ENCODE data around the gene CALD1.

CALD1 gene

GRCh38 chr7:134770676-134771075, 8.8 kb upstream of the CALD1 start:
- H3K27me3 ChIP-seq (ENCODE audit: insufficient read depth, low read length): no peaks in the 10 kb centered on the region
- no peaks in the 10 kb centered on the region for H3K9me3 ChIP-seq (ENCODE audit: low read length)
- no peak for TF ChIP-seq EZH2 (IDR thresholded peaks at IDR 0.05; ENCODE audit: borderline replicate concordance, low read length)
- no peak for TF ChIP-seq CTCF (IDR thresholded peaks at IDR 0.05; ENCODE audit: low read length)
- H3K9ac ChIP-seq (ENCODE audit: low read length): no peak overlapping the region
- no peak overlapping the region for H3K27ac ChIP-seq (ENCODE audit: low read depth, low read length, poor library complexity, severe bottlenecking)
- H3K9me2 ChIP-seq (ENCODE audit: low read depth, low read length): no peaks in the 10 kb centered on the region
- H3K4me3 ChIP-seq (ENCODE audit: low read depth, low read length, poor library complexity, severe bottlenecking): no peak overlapping the region
- no peaks in the 10 kb centered on the region for H4K20me1 ChIP-seq (ENCODE audit: insufficient read depth, low read length)
- H3K4me2 ChIP-seq (ENCODE audit: low read length): no peak overlapping the region
- H3K36me3 ChIP-seq (ENCODE audit: insufficient read depth, low read length): no peaks in the 10 kb centered on the region
- no peaks in the 10 kb centered on the region for H3F3A ChIP-seq (ENCODE audit: insufficient read depth, low read length)
- H3K4me1 ChIP-seq (ENCODE audit: insufficient read depth, low read length, severe bottlenecking): peaks cover 20% of the 10 kb centered on the region
- H2AFZ ChIP-seq (ENCODE audit: low read length): no peak overlapping the region
- H3K79me2 ChIP-seq (ENCODE audit: insufficient read depth, low read length): no peaks in the 10 kb centered on the region

- H3F3A ChIP-seq (ENCODE audit: insufficient read depth, low read length): no peaks in the 10 kb centered on the region
- H3K36me3 ChIP-seq (ENCODE audit: insufficient read depth, low read length): no peaks in the 10 kb centered on the region
- H3K27ac ChIP-seq (ENCODE audit: low read depth, low read length, poor library complexity, severe bottlenecking): no peak overlapping the region
- no peaks in the 10 kb centered on the region for H3K27me3 ChIP-seq (ENCODE audit: insufficient read depth, low read length)
- no peaks in the 10 kb centered on the region for H3K9me2 ChIP-seq (ENCODE audit: low read depth, low read length)
- no peaks in the 10 kb centered on the region for H3K79me2 ChIP-seq (ENCODE audit: insufficient read depth, low read length)
- H2AFZ ChIP-seq (ENCODE audit: low read length): no peak overlapping the region
- no peaks in the 10 kb centered on the region for H4K20me1 ChIP-seq (ENCODE audit: insufficient read depth, low read length)
- peaks cover 20% of the 10 kb centered on the region for H3K4me1 ChIP-seq (ENCODE audit: insufficient read depth, low read length, severe bottlenecking)
- no peak overlapping the region for H3K4me2 ChIP-seq (ENCODE audit: low read length)
- no peak overlapping the region for H3K9ac ChIP-seq (ENCODE audit: low read length)
- H3K4me3 ChIP-seq (ENCODE audit: low read depth, low read length, poor library complexity, severe bottlenecking): no peak overlapping the region
- no peaks in the 10 kb centered on the region for H3K9me3 ChIP-seq (ENCODE audit: low read length)
- TF ChIP-seq EZH2 (IDR thresholded peaks at IDR 0.05; ENCODE audit: borderline replicate concordance, low read length) (no peak), CTCF (IDR thresholded peaks at IDR 0.05; ENCODE audit: low read length) (no peak)
Observed at GRCh38 chr7:134771111-134771510, 8.3 kb upstream of the CALD1 start.

- Histone ChIP-seq H4K20me1 (ENCODE audit: insufficient read depth, low read length) (no peaks in the 10 kb centered on the region), H3F3A (ENCODE audit: insufficient read depth, low read length) (no peaks in the 10 kb centered on the region)
Observed at GRCh38 chr7:134771889-134772288, 7.5 kb upstream of the CALD1 start.

More at GRCh38 chr7:134771889-134772288, 7.5 kb upstream of the CALD1 start:
- H3K4me1 ChIP-seq (ENCODE audit: insufficient read depth, low read length, severe bottlenecking): peaks cover 14% of the 10 kb centered on the region
- H3K27me3 ChIP-seq (ENCODE audit: insufficient read depth, low read length): no peaks in the 10 kb centered on the region
- H3K4me3 ChIP-seq (ENCODE audit: low read depth, low read length, poor library complexity, severe bottlenecking): no peak overlapping the region
- TF ChIP-seq CTCF (IDR thresholded peaks at IDR 0.05; ENCODE audit: low read length): no peak
- TF ChIP-seq EZH2 (IDR thresholded peaks at IDR 0.05; ENCODE audit: borderline replicate concordance, low read length): no peak
- H3K36me3 ChIP-seq (ENCODE audit: insufficient read depth, low read length): no peaks in the 10 kb centered on the region
- no peak overlapping the region for H3K9ac ChIP-seq (ENCODE audit: low read length)
- H3K9me3 ChIP-seq (ENCODE audit: low read length): no peaks in the 10 kb centered on the region
- no peak overlapping the region for H2AFZ ChIP-seq (ENCODE audit: low read length)
- H3K9me2 ChIP-seq (ENCODE audit: low read depth, low read length): no peaks in the 10 kb centered on the region
- no peaks in the 10 kb centered on the region for H3K79me2 ChIP-seq (ENCODE audit: insufficient read depth, low read length)
- no peak overlapping the region for H3K27ac ChIP-seq (ENCODE audit: low read depth, low read length, poor library complexity, severe bottlenecking)
- no peak overlapping the region for H3K4me2 ChIP-seq (ENCODE audit: low read length)

All from OCI-LY1 (cell line).